ENCODE results near the gene DSCAM.

The DSCAM gene

GRCh38 chr21:40047993-40048730, 798.8 kb downstream of the DSCAM start:
- H4K8ac ChIP-seq (ENCODE audit: low read depth, low read length), result no peak overlapping the region
- no peak overlapping the region for H3K18ac ChIP-seq (ENCODE audit: low read length)
- no peaks in the 10 kb centered on the region for H3K27me3 ChIP-seq (ENCODE audit: insufficient read depth, low read length, poor library complexity)
- H2BK15ac ChIP-seq (replicated peaks; ENCODE audit: low read depth), result no peak overlapping the region
- no peak overlapping the region for H3K56ac ChIP-seq (ENCODE audit: low read length)
- H3K4me1 ChIP-seq (ENCODE audit: control insufficient read depth, low read depth, low read length), result no peaks in the 10 kb centered on the region
- no peak overlapping the region for H2BK120ac ChIP-seq (ENCODE audit: low read depth, low read length)
- no peak overlapping the region for H3K4ac ChIP-seq (ENCODE audit: low read depth, low read length)
- H4K5ac ChIP-seq (ENCODE audit: low read length), result no peak overlapping the region
- H3K4me2 ChIP-seq (ENCODE audit: low read length), result no peak overlapping the region
- no peak overlapping the region for H2AK5ac ChIP-seq (ENCODE audit: low read length)
- H3K27ac ChIP-seq (ENCODE audit: low read depth, low read length), result no peak overlapping the region
- no peaks in the 10 kb centered on the region for H3K36me3 ChIP-seq (ENCODE audit: control insufficient read depth, insufficient read depth, low read length)
- no peak overlapping the region for H3K4me3 ChIP-seq (ENCODE audit: low read length)
- H3K79me2 ChIP-seq (ENCODE audit: control insufficient read depth, insufficient read depth, low read length), result no peaks in the 10 kb centered on the region
- H3K79me1 ChIP-seq (ENCODE audit: low read length), result no peaks in the 10 kb centered on the region
- no CpG with 5 or more reads among the region's 5 CpGs for WGBS (ENCODE audit: extremely low coverage, insufficient coverage, low lambda C conversion rate)
- H2BK5ac ChIP-seq (ENCODE audit: low read length), result no peak overlapping the region
- H3K23ac ChIP-seq (ENCODE audit: low read length), result no peak overlapping the region
- peak; percentile 15 for DNase-seq
- H3K9ac ChIP-seq (ENCODE audit: low read length), result no peak overlapping the region

GRCh38 chr21:40047211-40047610, 799.7 kb downstream of the DSCAM start:
- no peak overlapping the region for H3K18ac ChIP-seq (ENCODE audit: low read length)
- H3K4me3 ChIP-seq (ENCODE audit: low read length), result no peak overlapping the region
- H3K56ac ChIP-seq (ENCODE audit: low read length), result no peak overlapping the region
- no peak overlapping the region for H2AK5ac ChIP-seq (ENCODE audit: low read length)
- no peak overlapping the region for H3K9ac ChIP-seq (ENCODE audit: low read length)
- no peak overlapping the region for H4K5ac ChIP-seq (ENCODE audit: low read length)
- no peak overlapping the region for H3K27ac ChIP-seq (ENCODE audit: low read depth, low read length)
- H3K23ac ChIP-seq (ENCODE audit: low read length), result no peak overlapping the region
- no peaks in the 10 kb centered on the region for H3K79me2 ChIP-seq (ENCODE audit: control insufficient read depth, insufficient read depth, low read length)
- DNase-seq, result no peak
- H3K36me3 ChIP-seq (ENCODE audit: control insufficient read depth, insufficient read depth, low read length), result no peaks in the 10 kb centered on the region
- no peaks in the 10 kb centered on the region for H3K79me1 ChIP-seq (ENCODE audit: low read length)
- H2BK120ac ChIP-seq (ENCODE audit: low read depth, low read length), result no peak overlapping the region
- H4K8ac ChIP-seq (ENCODE audit: low read depth, low read length), result no peak overlapping the region
- WGBS (ENCODE audit: extremely low coverage, insufficient coverage, low lambda C conversion rate), result no CpG with 5 or more reads among the region's 2 CpGs
- no peak overlapping the region for H3K4ac ChIP-seq (ENCODE audit: low read depth, low read length)
- H2BK15ac ChIP-seq (replicated peaks; ENCODE audit: low read depth), result no peak overlapping the region
- no peak overlapping the region for H3K4me2 ChIP-seq (ENCODE audit: low read length)
- no peaks in the 10 kb centered on the region for H3K4me1 ChIP-seq (ENCODE audit: control insufficient read depth, low read depth, low read length)
- H2BK5ac ChIP-seq (ENCODE audit: low read length), result no peak overlapping the region
- H3K27me3 ChIP-seq (ENCODE audit: insufficient read depth, low read length, poor library complexity), result no peaks in the 10 kb centered on the region

- no peak overlapping the region for H3K56ac ChIP-seq (ENCODE audit: low read length)
- no CpG with 5 or more reads among the region's 12 CpGs for WGBS (ENCODE audit: extremely low coverage, insufficient coverage, low lambda C conversion rate)
- H3K27ac ChIP-seq (ENCODE audit: low read depth, low read length), result no peak overlapping the region
- H2BK15ac ChIP-seq (replicated peaks; ENCODE audit: low read depth), result no peak overlapping the region
- H3K4ac ChIP-seq (ENCODE audit: low read depth, low read length), result no peak overlapping the region
- no peaks in the 10 kb centered on the region for H3K79me1 ChIP-seq (ENCODE audit: low read length)
- no peak overlapping the region for H3K18ac ChIP-seq (ENCODE audit: low read length)
- H3K4me1 ChIP-seq (ENCODE audit: control insufficient read depth, low read depth, low read length), result no peaks in the 10 kb centered on the region
- H4K8ac ChIP-seq (ENCODE audit: low read depth, low read length), result no peak overlapping the region
- no peak overlapping the region for H3K4me3 ChIP-seq (ENCODE audit: low read length)
- no peak overlapping the region for H2BK5ac ChIP-seq (ENCODE audit: low read length)
- no peak overlapping the region for H2AK5ac ChIP-seq (ENCODE audit: low read length)
- no peaks in the 10 kb centered on the region for H3K79me2 ChIP-seq (ENCODE audit: control insufficient read depth, insufficient read depth, low read length)
- no peak overlapping the region for H3K23ac ChIP-seq (ENCODE audit: low read length)
- H3K27me3 ChIP-seq (ENCODE audit: insufficient read depth, low read length, poor library complexity), result no peaks in the 10 kb centered on the region
- H4K5ac ChIP-seq (ENCODE audit: low read length), result no peak overlapping the region
- H2BK120ac ChIP-seq (ENCODE audit: low read depth, low read length), result no peak overlapping the region
- DNase-seq, result no peak
- no peak overlapping the region for H3K4me2 ChIP-seq (ENCODE audit: low read length)
- H3K36me3 ChIP-seq (ENCODE audit: control insufficient read depth, insufficient read depth, low read length), result no peaks in the 10 kb centered on the region
- H3K9ac ChIP-seq (ENCODE audit: low read length), result no peak overlapping the region
Observed at GRCh38 chr21:40043866-40044265, 803.1 kb downstream of the DSCAM start.

- Histone ChIP-seq H3K4me3 (ENCODE audit: low read length) (no peak overlapping the region), H3K27me3 (ENCODE audit: insufficient read depth, low read length, poor library complexity) (no peaks in the 10 kb centered on the region), H2BK5ac (ENCODE audit: low read length) (no peak overlapping the region), H2AK5ac (ENCODE audit: low read length) (no peak overlapping the region), H3K4me2 (ENCODE audit: low read length) (no peak overlapping the region), H4K8ac (ENCODE audit: low read depth, low read length) (no peak overlapping the region), H3K4me1 (ENCODE audit: control insufficient read depth, low read depth, low read length) (no peaks in the 10 kb centered on the region), H3K18ac (ENCODE audit: low read length) (no peak overlapping the region), H2BK120ac (ENCODE audit: low read depth, low read length) (no peak overlapping the region), H3K79me2 (ENCODE audit: control insufficient read depth, insufficient read depth, low read length) (no peaks in the 10 kb centered on the region), H3K56ac (ENCODE audit: low read length) (no peak overlapping the region), H2BK15ac (replicated peaks; ENCODE audit: low read depth) (no peak overlapping the region), H3K23ac (ENCODE audit: low read length) (no peak overlapping the region), H4K5ac (ENCODE audit: low read length) (no peak overlapping the region), H3K9ac (ENCODE audit: low read length) (no peak overlapping the region), H3K36me3 (ENCODE audit: control insufficient read depth, insufficient read depth, low read length) (no peaks in the 10 kb centered on the region), H3K27ac (ENCODE audit: low read depth, low read length) (no peak overlapping the region), H3K4ac (ENCODE audit: low read depth, low read length) (no peak overlapping the region), H3K79me1 (ENCODE audit: low read length) (no peaks in the 10 kb centered on the region)
- WGBS (ENCODE audit: extremely low coverage, insufficient coverage, low lambda C conversion rate), result no CpG with 5 or more reads among the region's 4 CpGs
- DNase-seq, result peak; percentile 30
Observed at GRCh38 chr21:40043423-40043822, 803.5 kb downstream of the DSCAM start.

GRCh38 chr21:40041446-40041845, 805.5 kb downstream of the DSCAM start:
- no CpG with 5 or more reads among the region's 6 CpGs for WGBS (ENCODE audit: extremely low coverage, insufficient coverage, low lambda C conversion rate)

More at GRCh38 chr21:40041446-40041845, 805.5 kb downstream of the DSCAM start:
- Histone ChIP-seq H3K4me1 (ENCODE audit: control insufficient read depth, low read depth, low read length) (no peaks in the 10 kb centered on the region), H2BK15ac (replicated peaks; ENCODE audit: low read depth) (no peak overlapping the region), H4K5ac (ENCODE audit: low read length) (no peak overlapping the region), H3K36me3 (ENCODE audit: control insufficient read depth, insufficient read depth, low read length) (no peaks in the 10 kb centered on the region), H3K56ac (ENCODE audit: low read length) (no peak overlapping the region), H3K23ac (ENCODE audit: low read length) (no peak overlapping the region), H2BK5ac (ENCODE audit: low read length) (no peak overlapping the region), H4K8ac (ENCODE audit: low read depth, low read length) (no peak overlapping the region), H3K27ac (ENCODE audit: low read depth, low read length) (no peak overlapping the region), H3K27me3 (ENCODE audit: insufficient read depth, low read length, poor library complexity) (no peaks in the 10 kb centered on the region), H2AK5ac (ENCODE audit: low read length) (no peak overlapping the region), H3K4ac (ENCODE audit: low read depth, low read length) (no peak overlapping the region), H3K18ac (ENCODE audit: low read length) (no peak overlapping the region), H3K79me1 (ENCODE audit: low read length) (no peaks in the 10 kb centered on the region), H3K79me2 (ENCODE audit: control insufficient read depth, insufficient read depth, low read length) (no peaks in the 10 kb centered on the region), H3K4me2 (ENCODE audit: low read length) (no peak overlapping the region), H3K9ac (ENCODE audit: low read length) (no peak overlapping the region), H3K4me3 (ENCODE audit: low read length) (no peak overlapping the region), H2BK120ac (ENCODE audit: low read depth, low read length) (no peak overlapping the region)
- no peak for DNase-seq
